Trophoblast cell (in vitro differentiated cells and primary cell): ENCODE results near the gene SNED1.

ENCODE experiments used
- DNase-seq, 2 donors: peaks; one replicate each; pipeline ENCODE4 v3.0.0-alpha.2; 2016
- H2AFZ ChIP-seq: 2 replicates; pipeline ENCODE4 v1.6.1; 2013; ENCODE audit warnings: low read length, moderate library complexity, mild to moderate bottlenecking; ENCODE audit not compliant: insufficient read depth, poor library complexity
- H2AK5ac ChIP-seq: 2 replicates; pipeline ENCODE4 v1.6.1; 2013; ENCODE audit warnings: mild to moderate bottlenecking, low read length
- H2BK120ac ChIP-seq: 2 replicates; pipeline ENCODE4 v1.6.1; 2013; ENCODE audit warnings: low read length, mild to moderate bottlenecking, moderate library complexity; ENCODE audit not compliant: insufficient read depth, poor library complexity
- H2BK12ac ChIP-seq: 2 replicates; pipeline ENCODE4 v1.6.1; 2013; ENCODE audit warnings: mild to moderate bottlenecking, low read length, moderate library complexity
- H2BK5ac ChIP-seq: 2 replicates; pipeline ENCODE4 v1.6.1; 2013; ENCODE audit warnings: low read length, low read depth, moderate library complexity, mild to moderate bottlenecking; ENCODE audit not compliant: poor library complexity
- H3K14ac ChIP-seq: 2 replicates; pipeline ENCODE4 v1.6.1; 2013; ENCODE audit warnings: mild to moderate bottlenecking, low read length
- H3K18ac ChIP-seq: 2 replicates; pipeline ENCODE4 v1.6.1; 2013; ENCODE audit warnings: mild to moderate bottlenecking, low read length
- H3K23ac ChIP-seq: 2 replicates; pipeline ENCODE4 v1.6.1; 2013; ENCODE audit warnings: low read length
- H3K27ac ChIP-seq: 2 replicates; pipeline ENCODE4 v1.5.1; 2013; ENCODE audit warnings: low read depth, mild to moderate bottlenecking, inconsistent platforms, low read length, moderate library complexity
- H3K27me3 ChIP-seq: 2 replicates; pipeline ENCODE4 v1.6.1; 2013; ENCODE audit warnings: inconsistent platforms, mild to moderate bottlenecking, low read length, moderate library complexity; ENCODE audit not compliant: insufficient read depth
- H3K36me3 ChIP-seq, 2 experiments: 1 replicate in 1 of 2; 2 replicates in 1 of 2; pipeline ENCODE4 v1.6.1; 2013; ENCODE audit warnings: low read length in 2 of 2, mild to moderate bottlenecking in 2 of 2, moderate library complexity in 1 of 2; ENCODE audit not compliant: insufficient read depth in 2 of 2, control insufficient read depth in 1 of 2
- H3K4ac ChIP-seq: 2 replicates; pipeline ENCODE4 v1.6.1; 2013; ENCODE audit warnings: low read depth, mild to moderate bottlenecking, low read length, moderate library complexity
- H3K4me1 ChIP-seq, 2 experiments: 1 replicate in 1 of 2; 2 replicates in 1 of 2; pipeline ENCODE4 v1.6.1; 2013; ENCODE audit warnings: low read length in 2 of 2, mild to moderate bottlenecking in 2 of 2, moderate library complexity in 1 of 2; ENCODE audit not compliant: insufficient read depth in 2 of 2, control insufficient read depth in 1 of 2
- H3K4me2 ChIP-seq: 2 replicates; pipeline ENCODE4 v1.6.1; 2013; ENCODE audit warnings: inconsistent platforms, mild to moderate bottlenecking, low read length, moderate library complexity
- H3K4me3 ChIP-seq: 2 replicates; pipeline ENCODE4 v1.5.1; 2013; ENCODE audit warnings: mild to moderate bottlenecking, low read depth, low read length, inconsistent platforms
- H3K79me1 ChIP-seq: one replicate; pipeline ENCODE4 v1.6.1; 2013; ENCODE audit warnings: low read length
- H3K79me2 ChIP-seq: 2 replicates; pipeline ENCODE4 v1.6.1; 2013; ENCODE audit warnings: low read length, mild to moderate bottlenecking; ENCODE audit not compliant: control insufficient read depth, insufficient read depth, poor library complexity
- H3K9ac ChIP-seq: 2 replicates; pipeline ENCODE4 v1.6.1; 2013; ENCODE audit warnings: mild to moderate bottlenecking, low read length
- H3K9me3 ChIP-seq: 2 replicates; pipeline ENCODE4 v1.6.1; 2013; ENCODE audit warnings: low read depth, mild to moderate bottlenecking, control low read depth, inconsistent platforms, low read length; ENCODE audit not compliant: insufficient read depth
- H4K12ac ChIP-seq: 2 replicates; pipeline ENCODE4 v1.6.1; 2013; ENCODE audit warnings: low read depth, mild to moderate bottlenecking, low read length, moderate library complexity
- H4K8ac ChIP-seq: 2 replicates; pipeline ENCODE4 v1.6.1; 2013; ENCODE audit warnings: low read depth, mild to moderate bottlenecking, low read length, moderate library complexity
- H4K91ac ChIP-seq: one replicate; pipeline ENCODE4 v1.6.1; 2013; ENCODE audit warnings: low read depth, mild to moderate bottlenecking, low read length, moderate library complexity
- WGBS: extraction: QIAGEN DNeasy Blood & Tissue Kit; methylation state at CpG from one replicate; pipeline ENCODE4 v1.1.7; 2013; ENCODE audit warnings: missing lambda C conversion rate; ENCODE audit not compliant: insufficient read length, insufficient coverage; ENCODE audit errors: extremely low coverage; 5-methylcytosine and 5-hydroxymethylcytosine counted together

SNED1 gene

DNA sequence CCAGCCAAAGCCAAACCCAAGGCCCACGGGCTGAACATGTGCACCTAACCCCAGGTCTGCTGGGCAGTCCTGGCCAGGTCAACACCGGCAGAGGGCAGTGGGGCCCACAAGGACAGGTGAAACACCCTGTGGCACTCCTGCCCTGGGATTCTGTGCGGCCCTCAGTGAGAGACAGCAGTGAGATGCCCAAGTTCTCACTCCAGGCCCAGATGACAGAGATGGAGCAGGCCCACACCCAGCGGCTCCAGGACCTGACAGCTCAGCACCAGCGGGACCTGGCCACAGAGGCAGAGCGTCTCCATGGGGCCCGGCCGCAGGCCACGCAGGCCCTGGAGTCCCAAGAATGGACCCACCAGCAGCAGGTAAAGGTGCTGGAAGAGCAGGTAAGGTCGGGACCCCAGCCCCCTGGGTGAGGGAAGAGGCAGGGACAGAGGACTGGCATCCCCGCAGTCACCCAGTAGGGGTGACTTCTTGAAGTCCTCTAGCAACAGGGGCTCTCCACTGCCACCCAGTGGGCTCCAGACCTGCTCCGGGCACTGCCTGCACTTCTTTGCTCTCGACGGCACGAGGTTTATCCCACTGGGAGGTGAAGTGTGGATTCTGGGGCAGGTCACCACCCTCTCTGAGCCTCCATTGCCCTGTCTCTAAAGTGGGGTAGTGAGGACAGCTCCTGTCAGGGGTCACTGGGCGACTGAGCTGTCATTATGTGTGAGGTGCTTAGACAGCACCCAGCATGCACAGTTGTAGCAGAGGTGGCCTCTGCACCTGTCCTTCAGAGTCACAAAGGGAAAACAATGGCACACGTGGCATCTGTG, 8.8 kb upstream of the SNED1 start:
- H2AK5ac ChIP-seq: no peak overlapping the region
- H4K91ac ChIP-seq: no peak overlapping the region
- no peak overlapping the region for H2BK12ac ChIP-seq
- no peak overlapping the region for H3K4ac ChIP-seq
- H2AFZ ChIP-seq: no peak overlapping the region
- no peak overlapping the region for H3K14ac ChIP-seq
- no peaks in the 10 kb centered on the region for H3K4me1 ChIP-seq
- H3K9me3 ChIP-seq: peaks cover 21% of the 10 kb centered on the region
- no peak overlapping the region for H4K12ac ChIP-seq
- H3K4me2 ChIP-seq: no peak overlapping the region
- no peak overlapping the region for H3K23ac ChIP-seq
- H3K18ac ChIP-seq: no peak overlapping the region
- no peaks in the 10 kb centered on the region for H3K27me3 ChIP-seq
- H3K79me2 ChIP-seq: no peaks in the 10 kb centered on the region
- no peaks in the 10 kb centered on the region for H3K36me3 ChIP-seq
- H3K9ac ChIP-seq: no peak overlapping the region
- no CpG with 5 or more reads among the region's 17 CpGs for WGBS
- no peak overlapping the region for H3K4me3 ChIP-seq
- no peaks in the 10 kb centered on the region for H3K79me1 ChIP-seq
- no peak overlapping the region for H4K8ac ChIP-seq
- no peak overlapping the region for H2BK120ac ChIP-seq
- H2BK5ac ChIP-seq: no peak overlapping the region
- DNase-seq: peak in 1 of 2 donors; percentile 15
- no peak overlapping the region for H3K27ac ChIP-seq

DNA sequence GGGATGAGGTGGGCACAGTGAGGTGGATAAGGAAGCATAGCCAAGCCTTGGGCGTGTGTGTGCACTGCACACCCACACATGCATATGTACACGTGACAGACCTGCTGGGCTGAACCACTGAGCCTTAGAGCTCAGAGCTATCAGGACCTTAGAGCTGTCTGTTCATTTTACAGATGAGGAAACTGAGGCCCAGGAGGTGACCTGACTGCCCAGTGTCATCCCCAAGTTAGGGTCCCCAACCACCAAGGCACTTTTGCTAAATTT, 8.2 kb upstream of the SNED1 start:
- Histone ChIP-seq H3K27ac (no peak overlapping the region), H3K4me3 (no peak overlapping the region), H3K27me3 (no peaks in the 10 kb centered on the region), H2BK120ac (no peak overlapping the region), H3K23ac (no peak overlapping the region), H4K8ac (no peak overlapping the region), H3K9ac (no peak overlapping the region), H3K9me3 (peaks cover 21% of the 10 kb centered on the region), H3K79me2 (no peaks in the 10 kb centered on the region), H3K36me3 (no peaks in the 10 kb centered on the region), H3K79me1 (no peaks in the 10 kb centered on the region), H3K4me1 (no peaks in the 10 kb centered on the region), H2AK5ac (no peak overlapping the region), H2BK12ac (no peak overlapping the region), H2BK5ac (no peak overlapping the region), H3K4ac (no peak overlapping the region), H4K91ac (no peak overlapping the region), H3K4me2 (no peak overlapping the region), H2AFZ (no peak overlapping the region), H4K12ac (no peak overlapping the region), H3K14ac (no peak overlapping the region), H3K18ac (no peak overlapping the region)
- no peak for DNase-seq
- WGBS: no CpG with 5 or more reads among the region's 2 CpGs

DNA sequence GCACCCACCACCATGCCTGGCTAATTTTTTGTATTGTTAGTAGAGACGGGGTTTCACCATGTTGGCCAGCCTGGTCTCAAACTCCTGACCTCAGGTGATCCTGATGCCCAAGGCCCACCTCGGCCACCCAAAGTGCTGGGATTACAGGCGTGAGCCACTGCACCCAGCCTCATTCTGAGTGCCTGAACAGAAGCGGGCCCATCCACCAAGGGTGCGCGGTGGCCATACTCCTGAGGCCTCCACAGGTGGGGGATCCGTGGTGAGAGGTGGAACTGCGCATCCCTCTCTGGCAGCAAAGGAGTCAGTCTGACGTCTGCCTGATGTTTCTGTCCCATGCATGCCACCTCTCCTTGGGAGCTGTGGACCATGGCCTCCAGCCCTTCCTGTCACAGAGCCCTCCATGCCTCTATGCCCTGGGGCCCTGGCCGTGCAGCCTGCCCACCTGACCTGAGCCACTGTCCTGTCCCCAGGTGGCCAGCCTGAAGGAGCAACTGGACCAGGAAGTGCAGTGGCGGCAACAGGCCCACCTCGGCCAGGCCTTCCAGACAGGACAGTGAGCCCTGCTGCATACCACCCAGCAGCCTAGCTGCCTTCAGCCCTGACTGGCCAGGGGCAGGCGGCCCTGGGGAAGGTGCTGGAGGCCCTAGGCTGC, 7.6 kb upstream of the SNED1 start:
- no peak overlapping the region for H2BK12ac ChIP-seq
- H3K14ac ChIP-seq: no peak overlapping the region
- no peak overlapping the region for H2BK120ac ChIP-seq
- no peak overlapping the region for H3K9ac ChIP-seq
- no peaks in the 10 kb centered on the region for H3K79me1 ChIP-seq
- no peaks in the 10 kb centered on the region for H3K27me3 ChIP-seq
- no peaks in the 10 kb centered on the region for H3K79me2 ChIP-seq
- H4K8ac ChIP-seq: no peak overlapping the region
- no peaks in the 10 kb centered on the region for H3K36me3 ChIP-seq
- no peak overlapping the region for H3K18ac ChIP-seq
- no peaks in the 10 kb centered on the region for H3K4me1 ChIP-seq
- H3K23ac ChIP-seq: no peak overlapping the region
- no peak overlapping the region for H3K4ac ChIP-seq
- H3K27ac ChIP-seq: no peak overlapping the region
- no peak overlapping the region for H2AK5ac ChIP-seq
- no peak overlapping the region for H2AFZ ChIP-seq
- DNase-seq: no peak
- H3K9me3 ChIP-seq: peaks cover 21% of the 10 kb centered on the region
- no peak overlapping the region for H4K12ac ChIP-seq
- no peak overlapping the region for H4K91ac ChIP-seq
- no CpG with 5 or more reads among the region's 13 CpGs for WGBS
- H3K4me3 ChIP-seq: no peak overlapping the region
- no peak overlapping the region for H3K4me2 ChIP-seq
- H2BK5ac ChIP-seq: no peak overlapping the region

DNA sequence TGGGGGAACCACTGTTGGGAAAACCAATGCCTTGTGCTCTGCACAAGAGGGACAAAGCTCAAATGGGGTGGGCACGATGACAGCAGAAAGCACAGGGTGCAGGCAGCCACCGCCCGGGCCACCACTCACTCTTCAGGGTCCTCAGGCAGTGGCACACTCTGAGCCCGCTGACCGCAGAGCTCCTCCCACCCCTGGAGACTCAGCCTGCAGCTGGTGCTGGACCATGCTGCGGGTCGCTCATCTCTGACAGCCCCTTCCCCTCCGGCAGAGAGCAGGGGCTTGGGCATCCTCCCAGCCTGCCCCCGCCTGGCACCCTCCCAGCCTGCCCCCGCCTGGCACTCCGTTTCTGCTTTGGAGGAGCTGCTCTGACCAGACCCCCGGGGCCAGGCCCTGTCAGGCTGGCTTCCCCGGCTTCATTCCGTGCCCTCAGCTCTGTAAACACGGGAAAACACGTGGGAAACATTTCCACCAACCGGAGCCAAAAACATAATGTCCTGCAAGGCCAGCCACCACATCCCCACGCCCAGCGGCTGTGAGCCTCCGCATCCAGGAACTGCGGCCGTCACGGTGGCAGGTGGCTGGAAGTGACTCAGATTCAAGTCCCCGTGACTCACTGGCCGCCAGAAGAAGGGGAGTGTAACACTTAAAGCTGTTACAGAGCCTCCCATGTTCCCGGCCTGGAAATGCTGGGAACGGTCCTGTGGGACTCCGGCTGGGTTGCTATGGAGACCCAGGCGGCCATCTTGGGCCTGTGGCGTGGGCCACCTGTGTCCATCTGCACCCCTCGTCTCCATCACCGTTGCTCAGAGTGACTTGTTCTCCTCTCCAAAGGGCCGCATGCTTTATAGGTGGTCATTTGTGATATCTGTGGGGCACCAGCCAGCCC, 6.8 kb upstream of the SNED1 start:
- Histone ChIP-seq H3K27ac (no peak overlapping the region), H4K12ac (no peak overlapping the region), H3K79me2 (no peaks in the 10 kb centered on the region), H2BK5ac (no peak overlapping the region), H3K27me3 (no peaks in the 10 kb centered on the region), H3K9me3 (peaks cover 21% of the 10 kb centered on the region), H3K9ac (no peak overlapping the region), H2BK120ac (no peak overlapping the region), H3K36me3 (no peaks in the 10 kb centered on the region), H3K18ac (no peak overlapping the region), H3K79me1 (no peaks in the 10 kb centered on the region), H2AK5ac (no peak overlapping the region), H3K4me1 (no peaks in the 10 kb centered on the region), H3K14ac (no peak overlapping the region), H3K4me2 (no peak overlapping the region), H3K4me3 (no peak overlapping the region), H4K91ac (no peak overlapping the region), H4K8ac (no peak overlapping the region), H2AFZ (no peak overlapping the region), H2BK12ac (no peak overlapping the region), H3K4ac (no peak overlapping the region), H3K23ac (no peak overlapping the region)
- WGBS: no CpG with 5 or more reads among the region's 33 CpGs
- peak; percentile 71 to 75 for DNase-seq
